Endothelial cell of umbilical vein (primary cell): ENCODE measurements around the gene TNPO3. TPM values are rescaled to one million over a fixed set of nuclear protein-coding genes. Genes with fewer than 3 reads are reported as not detected.

ENCODE experiments used
- BruUV-seq: library from RNA; stranded (reverse); fragments of 400-500 nt; replicated peaks from 2 replicates; lab custom pipeline; 2021; lab: Mats Ljungman, UMichigan
- CTCF ChIA-PET: fragments of 300-600, 350-600 bp; sonication (Branson Sonifier 250); formaldehyde crosslinking; loops from one replicate; lab custom pipeline; 2021; ENCODE audit warnings: antibody characterized with exemption, inconsistent platforms; lab: Charles Lee
- POLR2A ChIA-PET: fragments of 300-600, 350-600 bp; sonication (Branson Sonifier 250); formaldehyde crosslinking; loops from one replicate; lab custom pipeline; 2021; ENCODE audit warnings: antibody characterized with exemption, inconsistent platforms; lab: Charles Lee
- DNase-seq: peaks from one replicate; pipeline ENCODE4 v3.0.0-alpha.2; 2011; ENCODE audit warnings: low read depth, low spot score
- FAIRE-seq: peaks from 2 replicates; lab custom pipeline; 2011; peaks lifted over from hg19 to GRCh38; lab: Jason Lieb, UNC
- H2AFZ ChIP-seq: 2 replicates; pipeline ENCODE4 v1.6.0; 2012; ENCODE audit warnings: low read depth, low read length, control low read depth, inconsistent platforms
- H3K27ac ChIP-seq: 2 replicates; pipeline ENCODE4 v1.5.1; 2011; ENCODE audit warnings: low read depth, mild to moderate bottlenecking, control low read depth, low read length, moderate library complexity; ENCODE audit not compliant: insufficient read depth
- H3K27me3 ChIP-seq, 2 experiments: 2 replicates each; pipeline versions ENCODE4 v1.6.0 to v1.6.1; 2011; ENCODE audit warnings: low read length in 2 of 2, mixed read lengths in 1 of 2; ENCODE audit not compliant: control insufficient read depth in 2 of 2, insufficient read depth in 2 of 2
- H3K36me3 ChIP-seq, 2 experiments: 2 replicates in 1 of 2; 3 replicates in 1 of 2; pipeline ENCODE4 v1.5.1; 2011; ENCODE audit warnings: low read length in 2 of 2, mild to moderate bottlenecking in 1 of 2, moderate library complexity in 1 of 2; ENCODE audit not compliant: control insufficient read depth in 2 of 2, insufficient read depth in 2 of 2; ENCODE audit errors: extremely low read depth in 1 of 2
- H3K4me1 ChIP-seq: 3 replicates; pipeline ENCODE4 v1.5.1; 2011; ENCODE audit warnings: mild to moderate bottlenecking, low read length; ENCODE audit not compliant: control insufficient read depth, insufficient read depth; ENCODE audit errors: extremely low read depth
- H3K4me2 ChIP-seq: 2 replicates; pipeline ENCODE4 v1.6.1; 2011; ENCODE audit warnings: low read length, control low read depth, mixed read lengths; ENCODE audit not compliant: insufficient read depth
- H3K4me3 ChIP-seq, 3 experiments: fragments of 200-600 bp in 1 of 3; sonication (generic), shearing (Covaris generic) in 1 of 3; replicated peaks in 1 of 3; 2 replicates each; pipeline ENCODE4 v1.5.1; 2011 to 2016; ENCODE audit warnings: control low read depth in 3 of 3, low read length in 3 of 3, mild to moderate bottlenecking in 2 of 3, inconsistent platforms in 1 of 3, low read depth in 1 of 3, moderate library complexity in 1 of 3; ENCODE audit not compliant: insufficient read depth in 1 of 3
- H3K79me2 ChIP-seq: 2 replicates; pipeline ENCODE4 v1.6.0; 2012; ENCODE audit warnings: low read length, inconsistent platforms; ENCODE audit not compliant: control insufficient read depth, insufficient read depth
- H3K9ac ChIP-seq: replicated peaks from 2 replicates; pipeline ENCODE3; 2011; ENCODE audit warnings: low read length, control low read depth; ENCODE audit not compliant: insufficient read depth; ENCODE audit errors: extremely low read depth
- H3K9me1 ChIP-seq: replicated peaks from 3 replicates; pipeline ENCODE4 v1.6.0; 2011; ENCODE audit warnings: mild to moderate bottlenecking, low read length; ENCODE audit not compliant: control insufficient read depth, insufficient read depth; ENCODE audit errors: extremely low read depth
- H3K9me3 ChIP-seq: replicated peaks from 2 replicates; pipeline ENCODE4 v1.5.1; 2012; ENCODE audit warnings: low read length, inconsistent platforms; ENCODE audit not compliant: control insufficient read depth, insufficient read depth
- H4K20me1 ChIP-seq: replicated peaks from 2 replicates; pipeline ENCODE3; 2011; ENCODE audit warnings: mild to moderate bottlenecking, low read length; ENCODE audit not compliant: control insufficient read depth, insufficient read depth; ENCODE audit errors: extremely low read depth
- CTCF ChIP-seq, 2 donors: IDR thresholded peaks; 1 replicate in 1 of 2; 2 replicates in 1 of 2; pipeline ENCODE4 v1.5.1; 2011; ENCODE audit warnings: low read length in 2 of 2, mild to moderate bottlenecking in 2 of 2, moderate library complexity in 2 of 2, control low read depth in 1 of 2, inconsistent platforms in 1 of 2, low read depth in 1 of 2; ENCODE audit not compliant: insufficient read depth in 1 of 2; ENCODE audit errors: extremely low read depth in 1 of 2
- EZH2 ChIP-seq: IDR thresholded peaks from 2 replicates; pipeline ENCODE4 v1.6.1; 2012; ENCODE audit warnings: borderline replicate concordance, low read depth, mild to moderate bottlenecking, moderate library complexity, low read length, inconsistent platforms; ENCODE audit not compliant: severe bottlenecking
- FOS ChIP-seq: IDR thresholded peaks from 2 replicates; pipeline ENCODE4 v1.6.1; 2011; ENCODE audit warnings: mild to moderate bottlenecking, low read length, moderate library complexity, borderline replicate concordance; ENCODE audit not compliant: insufficient read depth
- GATA2 ChIP-seq: IDR thresholded peaks from 2 replicates; pipeline ENCODE4 v1.7.0; 2011; ENCODE audit warnings: low read depth, mild to moderate bottlenecking, moderate library complexity, mixed read lengths, low read length; ENCODE audit not compliant: insufficient read length, insufficient read depth
- JUN ChIP-seq: IDR thresholded peaks from 2 replicates; pipeline ENCODE4 v1.6.1; 2011; ENCODE audit warnings: borderline replicate concordance, low read depth; ENCODE audit not compliant: insufficient read length, insufficient read depth
- MAX ChIP-seq: IDR thresholded peaks from 2 replicates; pipeline ENCODE4 v1.6.1; 2011; ENCODE audit not compliant: insufficient read depth, insufficient read length
- MYC ChIP-seq: IDR thresholded peaks from one replicate; pipeline ENCODE4 v1.6.1; 2011; ENCODE audit warnings: mild to moderate bottlenecking, low read depth, low read length
- POLR2A ChIP-seq: IDR thresholded peaks from 2 replicates; pipeline ENCODE4 v1.6.1; 2012; ENCODE audit warnings: low read depth, mild to moderate bottlenecking, control low read depth, low read length
- POLR2AphosphoS5 ChIP-seq: IDR thresholded peaks from 2 replicates; pipeline ENCODE4 v1.6.1; 2012; ENCODE audit warnings: low read depth, mild to moderate bottlenecking, control low read depth, low read length, moderate library complexity; ENCODE audit not compliant: insufficient read depth
- dilution Hi-C: fragments of 300-500 bp; cut with MboI; formaldehyde crosslinking; loops from one replicate; pipeline ENCODE4 v1.15.0; 2019; ENCODE audit warnings: low sequenced_read_pairs; ENCODE audit not compliant: extremely low pct_ligation_motif_present
- intact Hi-C: fragments of 100-400 bp; cut with micrococcal nuclease; formaldehyde crosslinking; loops from one replicate; pipeline ENCODE4 v1.10.0; 2022
- polyA plus RNA-seq, 4 experiments: library from polyadenylated mRNA; depleted of rRNA in 3 of 4; stranded (reverse) in 3 of 4; unstranded in 1 of 4; fragments of >200 nt; gene quantifications; 2 replicates each; pipeline versions ENCODE4 v1.2.1 to v1.2.3, GENCODE V29; 2011 to 2012; ENCODE audit warnings: missing spikeins in 1 of 4
- total RNA-seq: library from RNA; stranded (reverse); gene quantifications from 2 replicates; pipeline ENCODE4 v1.2.3, GENCODE V29; 2021

Gene TNPO3
- total and polyA plus RNA-seq, 2 donors (not counting 3 experiments of a cell fraction or from before 2014, with no cell fraction given): 29.0 to 46.9 TPM

DNA sequence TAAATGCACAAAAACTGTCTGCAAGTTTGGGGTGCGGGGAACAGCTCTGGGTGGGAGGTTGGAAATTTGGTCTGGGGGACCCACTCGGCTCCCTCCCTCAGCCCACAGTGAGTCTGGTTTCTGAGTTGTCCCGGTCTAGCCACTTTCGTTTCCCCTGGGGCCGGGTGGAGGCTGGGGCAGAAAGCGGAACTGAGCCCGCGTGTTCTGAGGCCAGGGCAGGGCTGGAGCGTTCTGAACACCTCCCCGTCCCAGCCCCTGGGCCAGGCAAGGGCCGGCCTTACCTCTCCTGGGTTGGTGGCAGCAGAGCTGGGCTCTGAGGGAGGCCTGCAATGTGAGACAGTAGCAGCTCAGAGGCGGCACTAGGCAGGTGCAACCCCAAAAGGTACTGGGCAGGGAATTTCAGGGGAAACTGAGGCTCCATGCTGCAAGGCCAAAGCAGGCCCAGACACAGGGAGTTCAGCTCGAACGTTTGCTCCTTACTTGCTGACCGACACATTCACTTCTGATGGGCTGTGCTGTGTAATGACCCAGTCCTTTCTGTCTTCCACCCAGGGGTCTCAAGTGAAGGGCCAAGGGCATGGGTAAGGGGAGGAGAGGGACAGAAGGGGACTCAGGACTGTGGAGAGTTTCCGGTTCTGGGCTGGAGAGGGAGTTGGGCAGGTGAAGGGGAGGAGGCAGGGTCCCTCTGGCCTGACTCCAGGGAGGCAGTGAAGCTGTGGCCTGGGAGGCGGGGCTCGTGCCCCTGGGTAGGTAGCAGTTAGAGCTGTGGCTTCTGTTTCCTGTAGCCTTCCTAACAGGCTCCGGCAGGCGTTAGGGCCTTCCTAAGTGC lies 114.2 kb downstream of the TNPO3 start:
- Histone ChIP-seq H3K36me3 (no peaks in the 10 kb centered on the region), H3K79me2 (no peaks in the 10 kb centered on the region), H2AFZ (no peak overlapping the region), H3K27ac (no peak overlapping the region), H3K9me3 (no peaks in the 10 kb centered on the region), H3K4me2 (no peak overlapping the region), H3K4me1 (peaks cover 7% of the 10 kb centered on the region), H3K9ac (no peak overlapping the region), H4K20me1 (no peaks in the 10 kb centered on the region), H3K27me3 (peaks cover 20 to 23% of the 10 kb centered on the region in 2 experiments), H3K4me3 (no peak overlapping the region), H3K9me1 (no peaks in the 10 kb centered on the region)
- FAIRE-seq: no peak
- no TSS peak for BruUV-seq
- dilution Hi-C loops (no loop called here), intact Hi-C loops (no loop called here)
- POLR2A ChIA-PET: no interaction called here
- CTCF ChIA-PET: interaction anchor here (1.1 kb wide), 1 partner anchor 19 kb away, joined by 3 read pairs; no protein-coding TSS in a partner anchor
- no peak for DNase-seq
- TF ChIP-seq EZH2 (no peak), JUN (no peak), GATA2 (no peak), CTCF (IDR thresholded peaks at IDR 0.05; ENCODE audit: extremely low read depth in 1 of 2, insufficient read depth in 1 of 2, low read depth in 1 of 2, low read length in 2 of 2) (no peak), POLR2AphosphoS5 (no peak), POLR2A (no peak), FOS (no peak), MAX (no peak), MYC (no peak)
